ENCODE data around the gene NAGS.
"Not testable (repeated sequence)": the region's sequence is repeated elsewhere in the genome, so short reads cannot be mapped to it uniquely, and the experiment has no call there.

Gene NAGS
- total RNA-seq, result 0 to 3.4 (median 1.9) reads per million in 9 experiments

- ATAC-seq (replicated peaks), result no peak
Measured at GRCh38 chr17:44004077-44004760, at the start of gene NAGS. Gene NAGS (plus strand): TSS chr17:44004622. CDS start chr17:44004664, 42 bp downstream.

GRCh38 chr17:43956222-43956621, 48.2 kb upstream of the NAGS start:
- Mint-ChIP-seq H3K36me3 (ENCODE audit: insufficient read depth) (peaks cover 3% of the 10 kb centered on the region), H3K27me3 (peaks cover 40 to 65% of the 10 kb centered on the region in 2 donors), H3K4me3 (no peak overlapping the region), H3K9me3 (no peaks in the 10 kb centered on the region), H3K27ac (no peak overlapping the region), H3K4me1 (ENCODE audit: low read depth in 2 of 2) (peaks cover 0 to 5% of the 10 kb centered on the region in 2 donors)
- DNase-seq (no peak), ATAC-seq (replicated peaks) (no peak)

More at GRCh38 chr17:44004077-44004760, at the start of gene NAGS:
- Mint-ChIP-seq H3K4me1 (ENCODE audit: low read depth in 2 of 2) (peaks cover 17 to 23% of the 10 kb centered on the region in 2 donors), H3K27me3 (peaks cover 0 to 5% of the 10 kb centered on the region in 2 donors), H3K36me3 (ENCODE audit: insufficient read depth) (peaks cover 15% of the 10 kb centered on the region), H3K9me3 (no peaks in the 10 kb centered on the region), H3K27ac (peak within 1 kb of the TSS in 1 of 2 donors; percentile 65), H3K4me3 (peak within 1 kb of the TSS; percentile 78 to 83)
- peak; percentile 18 to 24 (median 24) for DNase-seq

DNA sequence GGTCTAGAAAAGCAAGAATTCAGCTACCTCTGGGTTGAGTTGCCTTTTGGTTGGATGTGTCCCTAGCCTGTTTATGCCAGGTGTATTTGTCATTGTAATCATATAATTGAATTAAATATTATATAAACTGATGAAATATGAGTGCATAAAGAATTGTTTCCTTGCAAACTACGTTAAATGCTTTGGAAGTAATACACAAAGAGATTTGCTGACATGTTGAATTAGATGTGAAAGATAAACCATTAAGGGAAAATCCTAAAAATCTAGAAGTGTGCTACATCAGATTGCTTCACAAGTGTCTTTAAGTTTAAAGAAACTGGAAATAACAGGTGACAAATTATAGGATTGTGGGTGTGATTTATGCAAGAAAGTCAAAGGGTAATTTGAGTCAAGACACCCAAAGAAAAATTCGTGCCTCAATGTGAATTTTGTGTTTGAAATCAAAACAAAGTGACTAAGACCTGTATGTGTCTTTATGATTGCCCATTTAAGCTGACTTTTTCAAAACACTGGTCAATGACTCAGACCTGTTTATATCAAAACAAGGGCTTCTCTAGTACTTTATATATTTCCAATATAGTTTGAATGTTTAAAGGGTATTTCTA, 45.6 kb upstream of the NAGS start:
- H3K4me3 Mint-ChIP-seq, result no peak overlapping the region
- no peaks in the 10 kb centered on the region for H3K9me3 Mint-ChIP-seq
- DNase-seq (no peak), ATAC-seq (replicated peaks) (no peak)
- peaks cover 3% of the 10 kb centered on the region for H3K36me3 Mint-ChIP-seq (ENCODE audit: insufficient read depth)
- no peaks in the 10 kb centered on the region for H3K4me1 Mint-ChIP-seq (ENCODE audit: low read depth in 2 of 2)
- H3K27ac Mint-ChIP-seq, result no peak overlapping the region
- H3K27me3 Mint-ChIP-seq, result peaks cover 34 to 64% of the 10 kb centered on the region in 2 donors

DNA sequence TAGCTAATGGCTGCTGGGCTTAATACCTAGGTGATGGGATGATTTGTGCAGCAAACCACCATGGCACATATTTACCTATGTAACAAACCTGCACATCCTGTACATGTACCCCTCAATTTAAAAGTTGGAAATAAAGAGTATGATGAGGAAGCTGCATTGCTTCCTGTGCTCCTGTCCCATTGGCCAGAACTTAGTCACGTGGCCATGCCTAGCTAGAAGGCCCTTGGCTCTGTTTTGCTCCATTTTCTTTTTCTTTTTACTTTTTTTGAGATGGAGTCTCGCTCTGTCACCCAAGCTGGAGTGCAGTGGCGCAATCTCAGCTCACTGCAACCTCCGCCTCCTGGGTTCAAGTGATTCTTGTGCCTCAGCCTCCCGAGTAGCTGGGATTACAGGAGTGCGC, 43.1 kb upstream of the NAGS start:
- not testable (repeated sequence) for H3K9me3 Mint-ChIP-seq; H3K4me1 Mint-ChIP-seq (ENCODE audit: low read depth in 2 of 2); DNase-seq; H3K4me3 Mint-ChIP-seq; H3K27ac Mint-ChIP-seq; ATAC-seq (replicated peaks); H3K36me3 Mint-ChIP-seq (ENCODE audit: insufficient read depth)
- peaks cover 17 to 57% of the 10 kb centered on the region in 2 donors for H3K27me3 Mint-ChIP-seq

GRCh38 chr17:43961954-43962353, 42.5 kb upstream of the NAGS start:
- DNase-seq (no peak), ATAC-seq (replicated peaks) (no peak)
- H3K27ac Mint-ChIP-seq, result no peak overlapping the region
- H3K4me1 Mint-ChIP-seq (ENCODE audit: low read depth in 2 of 2), result no peaks in the 10 kb centered on the region
- H3K36me3 Mint-ChIP-seq (ENCODE audit: insufficient read depth), result peaks cover 3% of the 10 kb centered on the region
- H3K4me3 Mint-ChIP-seq, result no peak overlapping the region
- H3K9me3 Mint-ChIP-seq, result no peaks in the 10 kb centered on the region
- peaks cover 14 to 58% of the 10 kb centered on the region in 2 donors for H3K27me3 Mint-ChIP-seq

- no peak overlapping the region for H3K27ac Mint-ChIP-seq
- H3K36me3 Mint-ChIP-seq (ENCODE audit: insufficient read depth), result peaks cover 3% of the 10 kb centered on the region
- H3K27me3 Mint-ChIP-seq, result peaks cover 14 to 60% of the 10 kb centered on the region in 2 donors
- H3K9me3 Mint-ChIP-seq, result no peaks in the 10 kb centered on the region
- H3K4me1 Mint-ChIP-seq (ENCODE audit: low read depth in 2 of 2), result no peaks in the 10 kb centered on the region
- DNase-seq (no peak), ATAC-seq (replicated peaks) (no peak)
- H3K4me3 Mint-ChIP-seq, result no peak overlapping the region
Measured at GRCh38 chr17:43962479-43962878, 41.9 kb upstream of the NAGS start.

DNA sequence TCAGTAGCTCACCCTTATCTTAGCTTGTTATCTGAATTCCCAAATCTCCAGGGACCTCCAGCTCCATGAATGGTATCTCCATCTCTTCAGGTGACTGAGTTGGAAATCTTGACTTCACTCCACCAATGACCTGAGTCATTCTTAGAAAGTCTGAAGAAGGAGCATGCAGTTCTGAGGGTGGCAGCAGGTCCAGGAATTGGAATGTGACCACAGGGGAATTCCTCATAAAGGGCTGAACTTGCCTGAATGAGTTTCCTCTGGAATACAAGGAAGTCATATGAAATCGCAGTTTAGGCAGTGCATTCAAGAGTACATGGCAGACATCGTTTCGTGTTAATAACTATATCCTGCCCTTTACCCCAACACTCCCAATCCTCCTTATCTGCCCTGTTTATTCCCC, 38.1 kb upstream of the NAGS start:
- H3K36me3 Mint-ChIP-seq (ENCODE audit: insufficient read depth), result no peaks in the 10 kb centered on the region
- no peaks in the 10 kb centered on the region for H3K4me1 Mint-ChIP-seq (ENCODE audit: low read depth in 2 of 2)
- DNase-seq (no peak), ATAC-seq (replicated peaks) (no peak)
- H3K4me3 Mint-ChIP-seq, result no peak overlapping the region
- H3K9me3 Mint-ChIP-seq, result no peaks in the 10 kb centered on the region
- no peak overlapping the region for H3K27ac Mint-ChIP-seq
- H3K27me3 Mint-ChIP-seq, result peaks cover 15 to 65% of the 10 kb centered on the region in 2 donors

- H3K9me3 Mint-ChIP-seq, result no peaks in the 10 kb centered on the region
- no peak for ATAC-seq (replicated peaks)
Measured at GRCh38 chr17:43967251-43967875, 37.1 kb upstream of the NAGS start.

DNA sequence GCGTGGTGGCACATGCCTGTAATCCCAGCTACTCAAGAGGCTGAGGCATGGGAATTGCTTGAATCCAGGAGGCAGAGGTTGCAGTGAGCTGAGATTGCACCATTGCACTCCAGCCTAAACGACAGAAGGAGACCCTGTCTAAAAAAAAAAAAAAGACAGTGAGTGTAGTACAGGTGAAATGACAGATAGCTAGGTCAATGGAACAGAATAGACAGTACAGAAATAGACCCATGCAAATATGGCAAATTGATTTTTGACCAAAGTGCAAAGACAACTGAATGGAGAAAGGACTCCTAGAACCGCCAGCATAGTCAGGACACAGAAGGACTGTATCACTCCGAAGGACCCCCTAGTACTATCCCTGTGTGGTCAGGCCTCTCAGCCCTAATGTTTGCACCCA, 34.1 kb upstream of the NAGS start:
- ATAC-seq (replicated peaks) (no peak), DNase-seq (no peak)
- Mint-ChIP-seq H3K36me3 (ENCODE audit: insufficient read depth) (no peaks in the 10 kb centered on the region), H3K4me1 (ENCODE audit: low read depth in 2 of 2) (no peaks in the 10 kb centered on the region), H3K9me3 (no peaks in the 10 kb centered on the region), H3K27me3 (peaks cover 13 to 39% of the 10 kb centered on the region in 2 donors), H3K4me3 (no peak overlapping the region), H3K27ac (no peak overlapping the region)

More at GRCh38 chr17:43967251-43967875, 37.1 kb upstream of the NAGS start:
- DNase-seq, result no peak
- no peaks in the 10 kb centered on the region for H3K4me1 Mint-ChIP-seq (ENCODE audit: low read depth in 2 of 2)
- peaks cover 13 to 55% of the 10 kb centered on the region in 2 donors for H3K27me3 Mint-ChIP-seq
- peak overlapping the region in 1 of 2 donors; percentile 55 for H3K27ac Mint-ChIP-seq
- H3K36me3 Mint-ChIP-seq (ENCODE audit: insufficient read depth), result no peaks in the 10 kb centered on the region
- no peak overlapping the region for H3K4me3 Mint-ChIP-seq

DNA sequence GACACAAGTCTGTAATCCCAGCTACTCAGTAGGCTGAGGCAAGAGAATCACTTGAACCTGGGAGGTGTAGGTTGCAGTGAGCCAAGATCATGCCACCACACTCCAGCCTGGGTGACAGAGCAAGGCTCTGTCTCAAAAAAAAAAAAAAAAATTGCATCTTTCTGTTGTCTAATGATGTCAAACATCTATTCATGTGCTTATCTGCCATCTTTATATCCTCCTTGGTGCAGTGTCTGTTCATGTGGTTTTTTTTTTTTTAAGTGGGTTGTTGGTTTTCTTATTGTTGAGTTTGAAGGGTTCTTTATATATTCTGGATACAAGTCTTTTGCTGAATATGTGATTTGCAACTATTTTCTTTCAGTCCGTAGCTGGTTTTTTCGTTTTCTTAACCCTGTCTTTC, 33.0 kb upstream of the NAGS start:
- DNase-seq; H3K36me3 Mint-ChIP-seq (ENCODE audit: insufficient read depth); H3K4me3 Mint-ChIP-seq; H3K4me1 Mint-ChIP-seq (ENCODE audit: low read depth in 2 of 2); H3K27ac Mint-ChIP-seq; ATAC-seq (replicated peaks); H3K9me3 Mint-ChIP-seq: not testable (repeated sequence)
- H3K27me3 Mint-ChIP-seq, result peaks cover 13 to 33% of the 10 kb centered on the region in 2 donors

DNA sequence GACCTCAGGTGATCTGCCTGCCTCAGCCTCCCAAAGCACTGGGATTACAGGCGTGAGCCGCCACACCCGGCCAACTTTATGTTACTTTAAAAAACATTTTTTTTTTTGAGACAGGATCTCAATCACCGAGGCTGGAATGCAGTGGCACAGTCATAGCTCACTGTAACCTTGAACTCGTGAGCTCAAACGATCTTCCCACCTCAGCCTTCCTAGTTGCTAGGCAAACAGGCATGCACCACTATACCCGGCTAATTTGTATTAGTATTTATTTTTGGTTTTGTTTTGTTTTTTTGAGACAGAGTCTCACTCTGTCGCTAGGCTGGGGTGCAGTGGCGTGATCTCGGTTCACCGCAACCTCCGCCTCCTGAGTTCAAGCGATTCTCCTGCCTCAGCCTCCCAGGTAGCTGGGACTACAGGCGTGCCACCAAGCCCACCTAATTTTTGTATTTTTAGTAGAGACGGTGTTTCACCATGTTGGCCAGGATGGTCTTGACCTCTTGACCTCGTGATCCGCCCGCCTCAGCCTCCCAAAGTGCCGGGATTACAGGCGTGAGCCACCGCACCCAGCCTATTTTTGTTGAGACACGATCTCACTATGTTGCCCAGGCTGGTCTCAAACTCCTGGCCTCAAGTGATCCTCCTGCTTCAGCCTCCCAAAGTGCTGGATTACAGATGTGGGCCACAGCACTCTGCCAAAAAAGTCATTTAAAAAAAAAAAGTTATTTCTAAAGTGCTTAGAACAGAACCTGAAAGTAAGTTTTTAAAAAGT, 31.8 kb upstream of the NAGS start:
- H3K27ac Mint-ChIP-seq; ATAC-seq (replicated peaks); H3K4me1 Mint-ChIP-seq (ENCODE audit: low read depth in 2 of 2); H3K4me3 Mint-ChIP-seq; H3K9me3 Mint-ChIP-seq; DNase-seq; H3K36me3 Mint-ChIP-seq (ENCODE audit: insufficient read depth): not testable (repeated sequence)
- H3K27me3 Mint-ChIP-seq, result peaks cover 17 to 27% of the 10 kb centered on the region in 2 donors

DNA sequence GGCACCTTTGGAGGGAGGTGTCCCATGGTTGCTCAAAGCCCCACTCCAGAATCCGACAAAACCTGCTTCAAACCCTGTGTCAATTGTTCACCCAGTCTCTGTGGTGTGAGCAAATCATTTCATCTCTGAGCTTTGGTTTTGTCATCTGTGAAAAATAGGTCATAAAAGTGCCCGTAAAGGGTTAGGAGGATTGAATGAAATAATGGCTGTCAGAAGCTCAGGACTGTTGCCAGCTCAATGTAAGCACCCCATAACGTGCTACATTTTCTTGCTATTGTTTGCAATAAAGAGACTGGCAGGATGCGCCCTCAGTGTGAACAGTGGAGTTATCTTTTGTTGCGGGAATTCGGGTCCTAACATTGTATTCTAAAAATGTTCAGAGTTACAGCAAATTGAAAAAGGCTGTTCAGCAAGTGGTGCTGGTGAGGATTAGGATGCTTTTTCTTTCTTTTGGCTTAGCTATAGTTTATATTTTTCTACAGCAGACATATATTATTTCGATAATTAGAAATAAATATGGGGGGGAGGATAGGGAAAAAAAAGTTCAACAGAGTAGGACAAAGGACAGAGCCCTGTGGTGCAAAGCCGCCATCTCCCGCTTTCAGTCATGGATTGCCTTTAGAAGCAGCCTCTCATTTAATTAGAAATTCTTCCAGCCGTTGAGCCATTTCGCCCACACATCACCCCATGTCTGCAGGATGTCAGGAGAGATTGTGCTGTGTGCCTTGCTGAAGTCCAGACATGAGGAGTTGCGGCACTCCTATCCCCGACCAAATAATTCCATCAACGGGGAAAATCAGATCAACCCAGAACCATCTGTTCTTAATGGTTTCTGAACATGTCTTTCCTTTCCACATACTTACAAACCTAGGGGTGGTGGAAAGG, 29.8 kb upstream of the NAGS start:
- Mint-ChIP-seq H3K27ac (no peak overlapping the region), H3K27me3 (peaks cover 31 to 33% of the 10 kb centered on the region in 2 donors), H3K4me1 (ENCODE audit: low read depth in 2 of 2) (no peaks in the 10 kb centered on the region), H3K4me3 (no peak overlapping the region), H3K36me3 (ENCODE audit: insufficient read depth) (no peaks in the 10 kb centered on the region), H3K9me3 (no peaks in the 10 kb centered on the region)
- no peak for ATAC-seq (replicated peaks)
- no peak for DNase-seq
